Fibroblast of lung (primary cell): ENCODE data around the gene SYT12.
"Not testable (repeated sequence)": the region's sequence is repeated elsewhere in the genome, so short reads cannot be mapped to it uniquely, and the experiment has no call there.

Experiments
- CTCF ChIP-seq, 2 donors: IDR thresholded peaks in 1 of 2; conservative IDR thresholded peaks in 1 of 2; 1 replicate in 1 of 2; 2 replicates in 1 of 2; pipeline ENCODE4 v1.5.1; 2011 to 2012; ENCODE audit warnings: low read length in 2 of 2, control low read depth in 1 of 2, inconsistent platforms in 1 of 2, low read depth in 1 of 2, mild to moderate bottlenecking in 1 of 2
- EZH2 ChIP-seq: IDR thresholded peaks from 2 replicates; pipeline ENCODE4 v1.5.1; 2012; ENCODE audit warnings: low read length, control low read depth, mild to moderate bottlenecking; ENCODE audit errors: missing control alignments

GRCh38 chr11:66989360-66989759 is 33.6 kb upstream of the SYT12 start:
- TF ChIP-seq CTCF (conservative IDR thresholded peaks at IDR 0.05 in 1 of 2, IDR thresholded peaks at IDR 0.05 in 1 of 2; ENCODE audit: low read depth in 1 of 2, low read length in 2 of 2); EZH2: not testable (repeated sequence)
